Mesendoderm (in vitro differentiated cells): ENCODE measurements around the gene ERF.

Experiments used
- DNase-seq: peaks from one replicate; pipeline ENCODE4 v3.0.0; 2013
- H2AK5ac ChIP-seq: 2 replicates; pipeline ENCODE4 v1.6.1; 2013; ENCODE audit warnings: low read length, inconsistent platforms
- H2BK120ac ChIP-seq: 2 replicates; pipeline ENCODE4 v1.6.1; 2013; ENCODE audit warnings: low read depth, mild to moderate bottlenecking, low read length, moderate library complexity, mixed read lengths
- H2BK15ac ChIP-seq: replicated peaks from 2 replicates; pipeline ENCODE4 v1.6.1; 2013; ENCODE audit warnings: low read depth, mild to moderate bottlenecking, moderate library complexity
- H2BK5ac ChIP-seq: 2 replicates; pipeline ENCODE4 v1.6.1; 2013; ENCODE audit warnings: low read length, inconsistent platforms
- H3K18ac ChIP-seq: 2 replicates; pipeline ENCODE4 v1.6.1; 2013; ENCODE audit warnings: mild to moderate bottlenecking, low read length, mixed read lengths
- H3K23ac ChIP-seq: one replicate; pipeline ENCODE4 v1.6.1; 2013; ENCODE audit warnings: low read length
- H3K27ac ChIP-seq: 2 replicates; pipeline ENCODE4 v1.5.1; 2013; ENCODE audit warnings: low read depth, mild to moderate bottlenecking, inconsistent platforms, low read length, moderate library complexity
- H3K27me3 ChIP-seq: 2 replicates; pipeline ENCODE4 v1.6.1; 2013; ENCODE audit warnings: low read length, control low read depth, mild to moderate bottlenecking, inconsistent platforms; ENCODE audit not compliant: insufficient read depth, poor library complexity
- H3K36me3 ChIP-seq: 2 replicates; pipeline ENCODE4 v1.6.1; 2013; ENCODE audit warnings: low read length, inconsistent platforms; ENCODE audit not compliant: control insufficient read depth, insufficient read depth
- H3K4ac ChIP-seq: one replicate; pipeline ENCODE4 v1.6.1; 2013; ENCODE audit warnings: low read depth, mild to moderate bottlenecking, low read length, moderate library complexity
- H3K4me1 ChIP-seq: 2 replicates; pipeline ENCODE4 v1.6.1; 2013; ENCODE audit warnings: low read depth, low read length, inconsistent platforms; ENCODE audit not compliant: control insufficient read depth
- H3K4me2 ChIP-seq: 2 replicates; pipeline ENCODE4 v1.6.1; 2013; ENCODE audit warnings: low read length
- H3K4me3 ChIP-seq: 2 replicates; pipeline ENCODE4 v1.5.1; 2013; ENCODE audit warnings: mild to moderate bottlenecking, low read length
- H3K56ac ChIP-seq: one replicate; pipeline ENCODE4 v1.6.1; 2013; ENCODE audit warnings: low read length
- H3K79me1 ChIP-seq: 2 replicates; pipeline ENCODE4 v1.6.1; 2013; ENCODE audit warnings: low read length, inconsistent platforms
- H3K79me2 ChIP-seq: 2 replicates; pipeline ENCODE4 v1.6.1; 2013; ENCODE audit warnings: mild to moderate bottlenecking, low read length; ENCODE audit not compliant: control insufficient read depth, insufficient read depth
- H3K9ac ChIP-seq: 2 replicates; pipeline ENCODE4 v1.6.1; 2013; ENCODE audit warnings: low read length, inconsistent platforms
- H4K5ac ChIP-seq: one replicate; pipeline ENCODE4 v1.6.1; 2013; ENCODE audit warnings: low read length
- H4K8ac ChIP-seq: one replicate; pipeline ENCODE4 v1.6.1; 2013; ENCODE audit warnings: low read depth, mild to moderate bottlenecking, control low read depth, low read length, moderate library complexity
- WGBS: extraction: QIAGEN DNeasy Blood & Tissue Kit; methylation state at CpG from one replicate; pipeline ENCODE4 v1.1.7; 2013; ENCODE audit warnings: low lambda C conversion rate, missing lambda C conversion rate; ENCODE audit not compliant: insufficient coverage; ENCODE audit errors: extremely low coverage; 5-methylcytosine and 5-hydroxymethylcytosine counted together

Gene ERF

GRCh38 chr19:42216653-42217519 lies 38.0 kb downstream of the ERF start:
- Histone ChIP-seq H2AK5ac (no peak overlapping the region), H3K27me3 (no peaks in the 10 kb centered on the region), H3K4me3 (peak overlapping the region; percentile 94), H2BK5ac (no peak overlapping the region), H3K27ac (peak overlapping the region; percentile 83), H3K79me1 (peaks cover 24% of the 10 kb centered on the region), H4K5ac (no peak overlapping the region), H3K4me1 (peaks cover 2% of the 10 kb centered on the region), H3K18ac (peak overlapping the region; percentile 16), H3K36me3 (no peaks in the 10 kb centered on the region), H2BK120ac (no peak overlapping the region), H4K8ac (no peak overlapping the region), H3K4ac (peak overlapping the region; percentile 63), H3K79me2 (peaks cover 37% of the 10 kb centered on the region), H3K23ac (no peak overlapping the region), H2BK15ac (no peak overlapping the region), H3K4me2 (peak overlapping the region; percentile 77), H3K9ac (peak overlapping the region; percentile 90), H3K56ac (peak overlapping the region; percentile 94)
- peak; percentile 89 for DNase-seq
- no CpG with 5 or more reads among the region's 79 CpGs for WGBS

DNA sequence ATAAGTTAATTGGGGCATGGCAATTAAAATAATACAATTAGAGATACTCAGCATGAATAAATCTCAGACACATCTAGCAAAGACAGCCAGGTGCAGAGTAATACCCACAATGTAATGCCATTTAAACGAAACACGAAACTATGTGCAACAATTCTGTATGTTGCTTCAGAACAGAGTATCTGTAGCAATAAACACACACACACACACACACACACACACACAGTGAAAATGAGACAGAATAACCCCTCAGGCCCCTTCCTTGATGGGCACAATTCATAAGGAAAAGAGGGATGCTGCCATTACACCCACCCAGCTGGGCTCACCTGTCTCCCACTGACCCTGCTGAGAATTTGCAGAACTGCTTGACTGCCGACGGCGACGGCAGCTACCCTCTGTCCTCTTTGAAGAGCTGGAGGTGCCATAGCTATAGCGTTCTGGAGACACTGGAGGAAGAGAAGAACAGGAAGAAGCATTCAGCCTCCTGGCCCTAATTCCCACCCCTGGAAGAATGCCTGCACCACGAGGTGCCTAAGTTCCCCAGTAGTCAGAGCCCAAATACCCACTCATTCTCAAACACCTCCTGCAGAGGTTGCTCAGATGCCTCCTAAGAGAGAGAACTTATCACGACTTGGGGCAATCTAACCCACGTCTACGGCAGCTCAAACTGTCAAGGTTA lies 40.0 kb downstream of the ERF start:
- Histone ChIP-seq H4K5ac (no peak overlapping the region), H3K79me2 (peaks cover 26% of the 10 kb centered on the region), H3K18ac (no peak overlapping the region), H3K79me1 (peaks cover 19% of the 10 kb centered on the region), H3K27me3 (no peaks in the 10 kb centered on the region), H2BK5ac (no peak overlapping the region), H3K4me2 (no peak overlapping the region), H3K4me1 (peaks cover 2% of the 10 kb centered on the region), H3K56ac (no peak overlapping the region), H2BK15ac (no peak overlapping the region), H2BK120ac (no peak overlapping the region), H3K27ac (no peak overlapping the region), H3K4me3 (no peak overlapping the region), H4K8ac (no peak overlapping the region), H3K4ac (no peak overlapping the region), H3K36me3 (no peaks in the 10 kb centered on the region), H2AK5ac (no peak overlapping the region), H3K23ac (peak overlapping the region; percentile 45), H3K9ac (no peak overlapping the region)
- no CpG with 5 or more reads among the region's 11 CpGs for WGBS
- DNase-seq = no peak

- WGBS = no CpG with 5 or more reads among the region's 1 CpG
- Histone ChIP-seq H3K23ac (no peak overlapping the region), H4K5ac (no peak overlapping the region)
Measured at GRCh38 chr19:42212886-42213285, 42.0 kb downstream of the ERF start.

DNA sequence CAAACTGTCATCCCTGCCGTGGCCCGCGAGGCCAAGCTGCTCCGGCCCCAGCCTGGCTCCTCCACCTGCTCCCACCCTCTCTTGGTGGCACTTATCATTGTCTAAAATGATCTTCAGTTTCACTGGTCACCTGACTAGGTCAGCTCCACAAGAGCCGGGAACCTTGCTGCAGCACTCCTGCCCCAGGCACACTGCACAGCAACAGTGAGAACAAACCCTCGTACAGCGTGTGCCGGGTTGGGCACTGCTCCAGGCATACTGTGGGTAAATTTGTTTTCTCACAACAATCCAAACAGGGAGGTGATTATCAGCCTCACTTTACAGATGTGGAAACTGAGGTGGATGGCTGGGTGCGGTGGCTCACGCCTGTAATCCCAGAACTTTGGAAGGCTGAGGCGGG lies 46.3 kb downstream of the ERF start:
- Histone ChIP-seq H4K5ac (no peak overlapping the region), H3K4ac (no peak overlapping the region), H4K8ac (no peak overlapping the region), H3K27me3 (no peaks in the 10 kb centered on the region), H2BK15ac (no peak overlapping the region), H3K36me3 (peaks cover 11% of the 10 kb centered on the region), H3K27ac (no peak overlapping the region), H3K56ac (no peak overlapping the region), H3K79me2 (peaks cover 6% of the 10 kb centered on the region), H3K23ac (no peak overlapping the region), H3K4me3 (no peak overlapping the region), H2BK5ac (no peak overlapping the region), H2BK120ac (no peak overlapping the region), H3K9ac (no peak overlapping the region), H2AK5ac (no peak overlapping the region), H3K4me2 (no peak overlapping the region), H3K18ac (no peak overlapping the region), H3K4me1 (no peaks in the 10 kb centered on the region), H3K79me1 (peaks cover 16% of the 10 kb centered on the region)
- no CpG with 5 or more reads among the region's 11 CpGs for WGBS
- DNase-seq = no peak

More at GRCh38 chr19:42212886-42213285, 42.0 kb downstream of the ERF start:
- Histone ChIP-seq H2BK15ac (no peak overlapping the region), H3K27ac (no peak overlapping the region), H3K4me3 (no peak overlapping the region), H3K4ac (no peak overlapping the region), H3K4me1 (peaks cover 1% of the 10 kb centered on the region), H3K79me2 (peaks cover 26% of the 10 kb centered on the region), H3K27me3 (no peaks in the 10 kb centered on the region), H2BK5ac (no peak overlapping the region), H3K56ac (no peak overlapping the region), H3K18ac (no peak overlapping the region), H3K36me3 (peaks cover 7% of the 10 kb centered on the region), H3K4me2 (no peak overlapping the region), H4K8ac (no peak overlapping the region), H3K9ac (no peak overlapping the region), H2AK5ac (no peak overlapping the region), H2BK120ac (no peak overlapping the region), H3K79me1 (peaks cover 24% of the 10 kb centered on the region)
- no peak for DNase-seq

DNA sequence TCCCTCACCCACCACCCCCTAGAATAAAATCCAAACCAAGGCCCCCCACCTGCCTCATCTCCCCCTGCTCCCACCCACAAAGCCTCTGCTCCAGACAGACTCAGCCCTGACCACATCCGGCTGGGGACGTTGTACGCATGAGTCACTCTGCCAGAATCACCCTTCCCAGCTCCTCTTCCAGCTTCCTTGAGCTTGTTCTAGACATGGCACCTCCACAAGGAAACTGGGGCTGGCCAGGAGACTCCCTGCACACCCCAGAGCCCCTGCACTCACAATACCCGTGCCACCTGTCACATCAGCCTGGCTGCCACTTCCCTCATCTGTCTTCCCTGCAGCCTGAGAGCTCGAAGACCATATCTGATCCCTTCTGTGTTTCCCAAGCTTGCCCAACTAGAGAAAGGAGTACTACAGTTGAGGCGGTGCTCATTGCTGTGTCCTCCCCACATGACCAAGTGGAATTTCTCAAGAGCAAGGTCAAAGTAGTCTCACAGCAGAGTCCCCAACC lies 47.1 kb downstream of the ERF start:
- Histone ChIP-seq H2BK15ac (no peak overlapping the region), H2AK5ac (no peak overlapping the region), H3K27me3 (no peaks in the 10 kb centered on the region), H4K5ac (no peak overlapping the region), H3K4me2 (no peak overlapping the region), H3K79me1 (peaks cover 14% of the 10 kb centered on the region), H3K56ac (no peak overlapping the region), H4K8ac (no peak overlapping the region), H2BK120ac (no peak overlapping the region), H3K4me3 (no peak overlapping the region), H3K36me3 (peaks cover 11% of the 10 kb centered on the region), H3K23ac (no peak overlapping the region), H3K18ac (no peak overlapping the region), H3K4me1 (no peaks in the 10 kb centered on the region), H3K27ac (no peak overlapping the region), H2BK5ac (no peak overlapping the region), H3K9ac (no peak overlapping the region), H3K79me2 (peaks cover under 1% of the 10 kb centered on the region), H3K4ac (no peak overlapping the region)
- no peak for DNase-seq
- no CpG with 5 or more reads among the region's 6 CpGs for WGBS
